CD14-positive monocyte (primary cell): ENCODE data around the gene TUT1. TPM values are rescaled to one million over a fixed set of nuclear protein-coding genes. Genes with fewer than 3 reads are reported as not detected.

ENCODE experiments used
- DNase-seq, 3 donors: peaks; one replicate each; pipeline ENCODE4 v3.0.0-alpha.2; 2011 to 2022
- H2AFZ ChIP-seq: 2 replicates; pipeline ENCODE4 v1.6.0; 2012; ENCODE audit warnings: mild to moderate bottlenecking, low read depth, low read length, inconsistent platforms; ENCODE audit not compliant: insufficient read depth, poor library complexity, severe bottlenecking
- H3K27ac ChIP-seq, 2 donors: 1 replicate in 1 of 2; 2 replicates in 1 of 2; pipeline ENCODE4 v1.5.1; 2012 to 2013; ENCODE audit warnings: low read length in 2 of 2, control low read depth in 1 of 2, inconsistent platforms in 1 of 2, low read depth in 1 of 2, mild to moderate bottlenecking in 1 of 2
- H3K27me3 ChIP-seq, 2 donors: one replicate each; pipeline versions ENCODE4 v1.6.0 to v1.6.1; 2011 to 2013; ENCODE audit warnings: low read length in 2 of 2; ENCODE audit not compliant: control insufficient read depth in 2 of 2, insufficient read depth in 2 of 2
- H3K36me3 ChIP-seq, 2 donors: replicated peaks in 1 of 2; 1 replicate in 1 of 2; 2 replicates in 1 of 2; pipeline versions ENCODE4 v1.5.1 to v1.6.1; 2012 to 2013; ENCODE audit warnings: low read length in 2 of 2, control low read depth in 1 of 2, inconsistent platforms in 1 of 2, mild to moderate bottlenecking in 1 of 2; ENCODE audit not compliant: insufficient read depth in 2 of 2, control insufficient read depth in 1 of 2
- H3K4me1 ChIP-seq, 2 donors: 1 replicate in 1 of 2; 2 replicates in 1 of 2; pipeline versions ENCODE4 v1.5.1 to v1.6.1; 2012 to 2013; ENCODE audit warnings: low read length in 2 of 2, control low read depth in 1 of 2, inconsistent platforms in 1 of 2, mild to moderate bottlenecking in 1 of 2, moderate library complexity in 1 of 2; ENCODE audit not compliant: insufficient read depth in 2 of 2, control insufficient read depth in 1 of 2
- H3K4me2 ChIP-seq: replicated peaks from 2 replicates; pipeline ENCODE3; 2012; ENCODE audit warnings: low read length, moderate library complexity, mild to moderate bottlenecking; ENCODE audit not compliant: poor library complexity, severe bottlenecking; ENCODE audit errors: extremely low read depth
- H3K4me3 ChIP-seq, 3 experiments: fragments of 200-600 bp in 1 of 3; sonication (generic) in 1 of 3; replicated peaks in 1 of 3; 1 replicate in 2 of 3; 2 replicates in 1 of 3; pipeline ENCODE4 v1.5.1; 2011 to 2013; ENCODE audit warnings: low read length in 3 of 3, mild to moderate bottlenecking in 3 of 3, control low read depth in 2 of 3, low read depth in 2 of 3, inconsistent platforms in 1 of 3, moderate library complexity in 1 of 3
- H3K79me2 ChIP-seq: 2 replicates; pipeline ENCODE4 v1.6.0; 2012; ENCODE audit warnings: mild to moderate bottlenecking, control low read depth, inconsistent platforms, low read length, moderate library complexity; ENCODE audit not compliant: insufficient read depth
- H3K9ac ChIP-seq: 2 replicates; pipeline ENCODE4 v1.6.0; 2017; ENCODE audit warnings: low read length, mild to moderate bottlenecking; ENCODE audit not compliant: insufficient read depth, poor library complexity, severe bottlenecking
- H3K9me3 ChIP-seq, 2 donors: replicated peaks in 1 of 2; 1 replicate in 1 of 2; 2 replicates in 1 of 2; pipeline versions ENCODE4 v1.5.1 to v1.6.1; 2012 to 2013; ENCODE audit warnings: low read length in 2 of 2, control low read depth in 1 of 2; ENCODE audit not compliant: control insufficient read depth in 1 of 2, insufficient read depth in 1 of 2
- H4K20me1 ChIP-seq: 2 replicates; pipeline ENCODE4 v1.6.0; 2012; ENCODE audit warnings: mild to moderate bottlenecking, low read length, control low read depth, moderate library complexity; ENCODE audit not compliant: insufficient read depth
- H3K27ac Mint-ChIP-seq, 7 donors: one replicate each; pipeline ENCODE4 v1.8.0; 2020; ENCODE audit warnings: mild to moderate bottlenecking in 7 of 7, mixed read lengths in 7 of 7, moderate library complexity in 6 of 7, inconsistent platforms in 2 of 7
- H3K27me3 Mint-ChIP-seq, 3 donors: one replicate each; pipeline ENCODE4 v1.8.0; 2021 to 2022; ENCODE audit warnings: low read depth in 3 of 3, mild to moderate bottlenecking in 3 of 3, mixed read lengths in 3 of 3, moderate library complexity in 3 of 3, inconsistent platforms in 1 of 3
- H3K36me3 Mint-ChIP-seq, 2 donors: one replicate each; pipeline ENCODE4 v1.8.0; 2020; ENCODE audit warnings: mixed read lengths in 2 of 2, inconsistent platforms in 1 of 2, mild to moderate bottlenecking in 1 of 2
- H3K4me1 Mint-ChIP-seq: one replicate; pipeline ENCODE4 v1.8.0; 2020; ENCODE audit warnings: mild to moderate bottlenecking, mixed read lengths
- H3K4me3 Mint-ChIP-seq, 2 donors: one replicate each; pipeline ENCODE4 v1.8.0; 2020; ENCODE audit warnings: mild to moderate bottlenecking in 2 of 2, mixed read lengths in 2 of 2, moderate library complexity in 1 of 2
- H3K9me3 Mint-ChIP-seq, 7 donors: one replicate each; pipeline ENCODE4 v1.8.0; 2020 to 2022; ENCODE audit warnings: mixed read lengths in 7 of 7, mild to moderate bottlenecking in 6 of 7, moderate library complexity in 6 of 7, inconsistent platforms in 2 of 7
- CTCF ChIP-seq: fragments of 200-600 bp; IDR thresholded peaks from one replicate; pipeline ENCODE4 v1.8.0; 2022; ENCODE audit warnings: antibody characterized with exemption, mild to moderate bottlenecking
- WGBS: methylation state at CpG from one replicate; pipeline ENCODE4 v1.1.5; 2013; ENCODE audit warnings: missing lambda C conversion rate; ENCODE audit not compliant: insufficient coverage; 5-methylcytosine and 5-hydroxymethylcytosine counted together
- intact Hi-C, 2 donors: fragments of 100-400 bp; cut with micrococcal nuclease; formaldehyde crosslinking; loops; one replicate each; pipeline versions ENCODE4 v1.15.0 to v1.15.1; 2023
- polyA plus RNA-seq, 3 donors: library from polyadenylated mRNA; depleted of rRNA in 1 of 3; unstranded in 2 of 3; stranded (reverse) in 1 of 3; fragments of 300-500 nt in 2 of 3; fragments of >200 nt in 1 of 3; fragmentation: Illumina TruSeq in 2 of 3; gene quantifications; 1 replicate in 2 of 3; 2 replicates in 1 of 3; pipeline ENCODE4 v1.2.3, GENCODE V29; 2012 to 2021

TUT1 gene
- polyA plus RNA-seq, 3 donors: 1.8 to 16.3 (median 2.1) TPM

- Mint-ChIP-seq H3K9me3 (no peaks in the 10 kb centered on the region), H3K27ac (peak overlapping the region in 5 of 7 donors; percentile 70 to 87 (median 86)), H3K4me1 (peaks cover 51% of the 10 kb centered on the region), H3K36me3 (peaks cover 34 to 61% of the 10 kb centered on the region in 2 donors), H3K4me3 (no peak overlapping the region), H3K27me3 (peaks cover 0 to 12% (median 2%) of the 10 kb centered on the region in 3 donors)
- Histone ChIP-seq H3K79me2 (peaks cover 70% of the 10 kb centered on the region), H3K4me1 (peaks cover 50 to 58% of the 10 kb centered on the region in 2 donors), H3K36me3 (peaks cover 43 to 46% of the 10 kb centered on the region in 2 donors), H3K4me3 (no peak overlapping the region), H4K20me1 (peaks cover 30% of the 10 kb centered on the region), H3K9me3 (no peaks in the 10 kb centered on the region), H3K9ac (no peak overlapping the region), H2AFZ (no peak overlapping the region), H3K27me3 (no peaks in the 10 kb centered on the region), H3K4me2 (no peak overlapping the region), H3K27ac (no peak overlapping the region)
- 89% methylated on average over 5 of the region's 8 CpGs for WGBS
- no peak for TF ChIP-seq CTCF
- intact Hi-C loops: loop anchor here in 1 of 2 donors (2.0 kb wide), 1 partner anchor 18 kb away; no protein-coding TSS in a partner anchor
- DNase-seq: no peak
Measured at GRCh38 chr11:62559204-62559603, 32.1 kb downstream of the TUT1 start.

GRCh38 chr11:62558669-62559068 lies 32.7 kb downstream of the TUT1 start:
- H3K9ac ChIP-seq: no peak overlapping the region
- DNase-seq: no peak

More at GRCh38 chr11:62558669-62559068, 32.7 kb downstream of the TUT1 start:
- intact Hi-C loops: loop anchor here in 1 of 2 donors (2.0 kb wide), 1 partner anchor 18 kb away; no protein-coding TSS in a partner anchor
- Mint-ChIP-seq H3K27ac (peak overlapping the region in 2 of 7 donors; percentile 49 to 61), H3K27me3 (peaks cover 0 to 12% (median 2%) of the 10 kb centered on the region in 3 donors), H3K36me3 (peaks cover 30 to 57% of the 10 kb centered on the region in 2 donors), H3K4me3 (no peak overlapping the region), H3K9me3 (no peaks in the 10 kb centered on the region), H3K4me1 (peaks cover 56% of the 10 kb centered on the region)
- Histone ChIP-seq H4K20me1 (peaks cover 27% of the 10 kb centered on the region), H3K27ac (peak overlapping the region in 1 of 2 donors; percentile 9), H3K9me3 (no peaks in the 10 kb centered on the region), H3K27me3 (no peaks in the 10 kb centered on the region), H3K4me2 (no peak overlapping the region), H3K36me3 (peaks cover 40 to 41% of the 10 kb centered on the region in 2 donors), H3K4me1 (peaks cover 55 to 63% of the 10 kb centered on the region in 2 donors), H3K4me3 (no peak overlapping the region), H2AFZ (no peak overlapping the region), H3K79me2 (peaks cover 69% of the 10 kb centered on the region)
- TF ChIP-seq CTCF: no peak
- 100% methylated on average over 1 of the region's 9 CpGs for WGBS
